SW 1271 (cell line): Measurements from ENCODE around the gene NME7.
"Not testable (repeated sequence)": the region's sequence is repeated elsewhere in the genome, so short reads cannot be mapped to it uniquely, and the experiment has no call there.

Experiments used
- DNase-seq, 2 experiments: peaks; one replicate each; lab custom pipeline; 2025; lab: John Stamatoyannopoulos, UW

The NME7 gene

DNA sequence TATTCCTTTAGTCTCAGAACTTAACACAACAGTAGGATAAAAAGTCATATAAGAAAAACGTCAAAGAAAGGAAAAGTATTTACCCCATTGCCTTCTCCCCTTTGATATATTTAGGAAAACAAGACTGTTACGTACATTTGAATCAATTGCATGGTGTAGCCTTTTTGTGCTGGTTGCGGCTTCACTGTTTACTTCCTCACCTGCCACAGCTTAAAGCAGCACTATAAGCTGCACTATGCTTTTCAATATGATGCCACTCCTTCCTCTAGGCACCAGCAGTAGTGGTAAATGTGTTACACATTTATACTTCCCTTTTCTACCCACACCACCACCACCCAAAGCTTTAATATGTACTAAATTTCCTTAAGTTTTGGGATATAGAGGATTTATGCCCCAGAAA is 150.0 kb downstream of the NME7 start:
- no peak for DNase-seq

DNA sequence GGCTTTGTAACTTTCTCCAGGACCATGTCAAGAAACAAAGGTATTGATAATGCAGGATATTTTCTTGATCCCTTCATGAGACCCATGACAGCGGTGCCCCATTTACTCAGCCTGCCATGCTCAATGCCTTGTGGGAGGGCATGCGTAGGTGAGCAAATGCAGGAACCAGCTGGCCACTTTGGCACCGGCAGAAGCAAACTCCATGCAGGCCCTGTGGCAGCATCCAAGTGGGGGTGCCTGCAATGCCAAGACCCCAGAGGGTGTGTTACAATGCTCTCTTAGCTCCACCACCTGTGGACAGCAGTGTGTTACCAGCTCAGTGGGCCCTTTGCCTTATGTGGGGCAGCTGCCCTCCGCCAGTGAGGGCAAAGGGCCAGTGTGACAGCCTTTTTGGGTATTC is 153.0 kb downstream of the NME7 start:
- DNase-seq: no peak

DNA sequence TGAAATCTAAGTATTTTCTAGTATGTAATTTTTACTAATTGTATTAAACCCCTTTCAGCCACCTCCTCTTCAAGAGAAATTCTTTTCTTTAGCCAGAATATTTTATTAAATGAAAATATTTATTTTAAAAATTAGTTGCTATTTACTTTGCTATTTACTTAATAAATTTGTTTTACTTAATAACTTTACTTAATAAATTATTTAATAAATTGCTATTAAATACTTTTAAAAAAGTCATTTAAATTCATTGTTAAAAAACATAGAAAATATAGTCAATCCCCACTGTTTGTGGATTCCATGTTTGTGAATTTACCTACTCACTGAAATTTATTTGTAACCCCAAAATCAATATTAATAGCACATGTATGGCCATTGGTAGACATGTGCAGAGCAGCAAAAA is 155.5 kb downstream of the NME7 start:
- DNase-seq: no peak

DNA sequence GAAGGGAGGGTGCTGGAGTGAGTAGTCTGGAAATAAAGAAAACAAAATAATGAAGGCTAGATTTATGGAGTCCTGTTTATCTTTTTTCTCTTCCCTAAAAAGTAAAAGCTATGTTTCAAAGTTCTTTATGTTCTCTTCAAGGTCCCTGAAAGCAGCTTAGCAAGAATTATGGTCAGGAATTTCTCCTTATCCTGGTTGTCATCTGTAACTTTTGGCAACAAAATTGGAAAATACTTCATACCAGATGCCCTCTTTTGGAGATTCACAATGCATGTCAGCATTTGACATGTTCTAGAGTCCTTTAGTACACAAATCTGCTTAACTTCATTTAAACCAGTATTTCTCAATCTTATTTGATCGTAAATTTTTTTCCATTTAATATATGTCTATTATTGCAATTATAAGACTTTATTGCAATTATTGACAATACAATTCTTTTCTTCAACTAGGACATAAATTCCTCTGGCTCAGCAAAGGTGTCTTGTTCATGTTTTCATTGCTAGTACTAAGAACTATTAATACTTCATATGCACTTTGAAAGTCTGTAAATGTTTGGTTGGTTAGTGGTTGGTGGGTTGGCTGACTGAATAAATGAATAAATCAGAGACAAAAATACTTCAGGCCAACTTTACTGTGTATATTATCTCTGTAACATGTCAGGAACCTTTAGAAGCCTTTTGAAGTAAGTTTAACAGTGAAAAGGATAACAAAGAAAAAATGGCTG is 159.6 kb downstream of the NME7 start:
- no peak for DNase-seq

DNA sequence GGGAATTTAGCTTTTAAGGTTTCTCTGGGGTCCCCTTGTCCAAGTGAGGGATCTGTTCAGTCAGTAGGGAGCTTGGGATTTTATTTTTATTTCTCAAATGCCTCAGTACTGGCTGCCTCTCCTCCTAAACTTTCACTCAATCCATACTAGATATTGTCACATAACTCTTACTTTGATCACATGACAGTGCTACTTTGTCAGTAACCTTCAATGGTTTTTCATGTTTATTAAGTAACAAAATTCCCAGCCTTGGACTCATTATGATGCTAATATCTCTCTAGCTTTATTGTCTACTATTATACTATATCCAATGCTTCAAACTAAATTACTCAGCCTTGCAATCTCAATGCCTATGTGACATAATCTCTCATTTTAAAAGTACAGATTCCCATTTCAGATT is 163.4 kb downstream of the NME7 start:
- no peak for DNase-seq

DNA sequence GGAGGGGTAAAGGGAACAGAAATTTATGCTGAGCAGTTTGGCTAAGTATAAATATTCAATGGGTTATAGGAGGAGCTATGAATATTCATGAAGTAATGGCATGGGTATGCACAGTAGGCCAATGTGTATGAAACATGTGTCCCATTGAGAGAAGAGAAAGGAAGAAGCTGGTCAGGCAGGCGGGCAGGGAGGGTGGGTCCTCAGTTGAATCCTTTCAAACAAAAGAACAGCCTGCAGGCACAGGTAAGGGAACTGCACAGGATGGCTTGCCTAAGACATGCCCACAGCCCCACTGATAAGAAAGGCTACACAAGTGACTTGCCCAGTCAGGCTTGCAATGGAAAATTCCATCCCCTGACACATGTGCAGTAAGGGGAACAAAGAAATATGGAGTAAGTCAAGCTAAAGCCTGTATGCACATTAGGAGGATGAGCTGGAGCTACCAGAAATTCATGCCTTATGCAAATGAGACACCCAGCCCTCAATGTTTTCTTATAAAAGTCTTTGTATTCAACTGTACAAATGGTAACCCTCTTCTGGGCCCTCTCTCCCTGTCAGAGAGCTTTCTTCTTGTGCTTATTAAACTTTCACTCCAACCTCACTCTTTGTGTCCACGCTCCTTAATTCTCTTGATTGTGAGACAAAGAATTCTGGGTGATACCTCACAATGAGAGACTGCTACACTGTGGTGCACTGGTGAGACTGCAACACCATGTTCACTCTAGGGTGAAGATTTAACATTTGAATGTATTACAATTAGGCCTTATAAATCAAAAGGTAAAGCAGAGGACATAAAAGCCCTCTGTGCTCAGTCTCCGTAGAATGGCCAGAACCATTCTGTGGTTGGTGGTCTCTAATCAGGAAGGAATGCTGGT is 164.6 kb downstream of the NME7 start:
- no peak for DNase-seq

DNA sequence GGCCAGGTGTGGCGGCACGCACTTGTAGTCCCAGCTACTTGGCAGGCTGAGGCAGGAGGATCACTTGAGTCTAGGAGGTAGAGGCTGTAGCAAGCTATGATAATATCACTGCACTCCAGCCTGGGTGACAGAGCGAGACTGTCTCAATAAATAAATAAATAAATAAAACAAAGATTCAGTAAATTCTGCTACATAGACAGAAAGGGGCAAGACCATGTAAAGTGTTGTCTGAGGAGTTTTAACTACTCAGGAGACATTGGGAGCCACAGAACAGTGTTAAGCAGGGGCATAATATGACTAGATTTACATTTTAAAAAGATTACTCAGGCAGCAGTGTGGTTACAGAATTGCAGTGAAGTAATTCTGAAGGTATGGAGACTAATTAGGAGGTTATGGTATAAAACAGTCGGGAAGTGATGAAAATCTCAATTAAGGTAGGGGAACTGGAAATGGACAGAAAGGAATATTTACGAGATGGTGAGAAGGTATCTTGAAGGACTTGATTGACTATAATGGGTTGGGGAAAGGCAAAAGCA is 166.4 kb downstream of the NME7 start:
- DNase-seq: no peak

DNA sequence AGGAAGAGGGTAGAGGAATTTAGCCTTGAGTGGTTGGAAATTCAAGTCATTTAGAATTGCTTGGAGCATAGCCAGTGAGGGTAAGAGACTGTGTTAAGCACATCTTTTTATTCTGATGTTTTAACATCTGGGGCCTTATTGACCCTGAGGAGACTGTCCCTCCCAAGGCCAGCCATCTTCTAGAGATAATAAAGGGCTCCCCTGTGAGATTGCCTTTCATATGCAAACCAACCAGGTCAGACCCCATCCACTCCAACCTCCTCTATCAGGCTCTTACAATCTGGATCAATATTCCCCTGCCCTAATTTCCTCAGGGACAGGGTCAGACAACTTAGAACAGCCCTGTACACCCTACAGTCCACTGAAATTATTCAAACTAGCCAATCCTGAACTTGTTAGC is 167.3 kb downstream of the NME7 start:
- DNase-seq: no peak

DNA sequence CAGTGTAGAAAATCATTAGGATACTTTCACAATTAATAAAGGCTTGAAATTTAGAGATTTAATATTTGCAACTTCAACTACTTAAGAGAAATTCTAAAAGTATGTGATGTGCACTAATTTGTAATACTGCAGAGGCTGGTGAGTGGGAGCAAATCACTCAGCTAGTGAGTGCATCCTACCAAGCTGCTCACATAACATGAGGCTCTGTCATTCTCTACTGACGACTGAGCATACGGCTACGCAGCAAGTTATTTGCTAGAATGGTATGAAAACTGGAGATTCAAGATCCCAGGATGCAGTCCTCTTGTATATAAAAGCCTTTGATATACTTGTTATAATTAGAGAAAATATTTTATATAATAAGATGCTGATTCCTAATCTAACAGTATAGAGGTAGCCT is 171.0 kb downstream of the NME7 start:
- DNase-seq: no peak

DNA sequence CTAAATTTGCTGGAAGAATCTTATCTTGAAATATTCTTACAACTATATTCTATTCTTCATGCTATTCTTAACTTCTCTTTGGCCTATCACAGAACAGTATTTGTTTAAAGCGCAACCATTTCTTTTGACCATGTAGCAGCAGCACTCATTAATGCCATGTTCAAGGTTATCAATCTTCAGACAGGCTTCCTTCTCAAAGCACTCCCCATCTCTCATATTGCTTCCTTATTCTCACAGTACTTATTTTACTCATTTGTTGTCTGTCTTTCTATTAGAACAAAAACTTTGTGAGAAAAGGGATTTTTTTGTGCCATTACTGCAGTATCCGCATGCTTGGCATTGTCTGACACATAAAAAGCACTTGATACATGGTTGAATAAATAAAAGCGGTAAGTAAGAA is 171.4 kb downstream of the NME7 start:
- no peak for DNase-seq

DNA sequence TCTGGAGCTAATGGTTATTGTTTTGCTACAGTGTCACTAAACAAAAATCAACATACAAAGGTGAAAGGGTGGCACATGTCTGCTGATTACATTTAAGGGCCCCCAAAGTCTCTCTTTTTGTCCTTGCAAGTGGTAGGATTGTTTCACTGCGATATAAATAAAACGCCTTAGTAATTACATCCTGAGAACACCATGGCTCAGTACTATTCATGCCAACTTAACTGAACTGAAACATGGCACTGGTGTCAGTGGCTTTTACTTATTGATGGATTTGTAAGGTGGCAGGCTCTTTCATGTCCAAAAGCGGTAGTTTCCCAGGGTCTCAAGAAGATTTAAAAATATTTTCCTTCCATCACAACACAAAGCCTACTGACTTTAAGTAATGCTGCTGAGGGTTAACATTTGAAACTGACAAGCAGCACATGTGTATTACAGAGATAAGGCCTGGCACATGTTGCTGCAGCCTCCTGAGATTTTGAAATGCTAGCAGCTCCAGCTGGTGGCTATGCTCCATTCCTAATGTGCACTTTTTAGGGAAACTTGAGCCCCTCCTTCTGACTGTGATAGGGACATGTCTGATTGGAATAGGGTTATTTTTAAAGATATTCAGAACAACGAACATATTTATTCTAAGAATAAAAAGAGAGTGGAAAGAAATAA is 174.3 kb downstream of the NME7 start:
- DNase-seq: no peak

DNA sequence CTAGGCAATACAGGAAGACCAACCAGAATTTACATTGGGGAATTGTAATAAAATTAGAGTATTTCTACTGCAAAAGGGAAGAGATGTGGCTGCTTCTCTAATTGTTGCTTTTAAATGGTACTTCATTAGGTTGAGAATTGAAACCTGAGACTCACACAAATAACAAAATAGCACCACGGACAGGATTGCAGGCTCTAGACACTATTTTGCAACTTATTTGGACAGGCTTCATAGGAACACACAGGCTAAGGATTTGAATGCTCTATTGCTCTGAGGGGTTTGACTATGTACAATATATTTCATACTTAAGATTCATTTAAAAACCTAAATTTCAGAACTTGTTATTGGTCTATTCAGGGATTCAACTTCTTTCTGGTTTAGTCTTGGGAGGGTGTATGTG is 181.5 kb downstream of the NME7 start:
- DNase-seq: no peak

DNA sequence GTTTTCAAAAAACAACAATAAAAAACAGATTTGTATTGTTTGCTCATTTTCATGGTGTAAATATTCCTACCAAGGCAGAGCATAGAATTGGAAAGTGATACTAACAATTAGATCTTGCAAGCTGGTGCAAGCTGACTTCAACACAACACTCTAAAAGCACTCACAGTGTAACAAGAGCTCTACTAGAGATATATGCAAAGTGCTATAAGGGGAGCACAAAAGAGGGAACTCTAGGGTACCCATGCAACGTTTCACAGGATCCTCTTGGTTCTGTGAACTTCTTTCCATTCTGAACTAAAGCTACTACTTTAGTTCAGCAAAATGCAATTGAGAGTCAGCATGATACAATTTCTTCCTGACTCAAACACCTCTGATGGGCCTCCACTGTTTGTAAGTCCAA is 182.8 kb downstream of the NME7 start:
- no peak for DNase-seq

DNA sequence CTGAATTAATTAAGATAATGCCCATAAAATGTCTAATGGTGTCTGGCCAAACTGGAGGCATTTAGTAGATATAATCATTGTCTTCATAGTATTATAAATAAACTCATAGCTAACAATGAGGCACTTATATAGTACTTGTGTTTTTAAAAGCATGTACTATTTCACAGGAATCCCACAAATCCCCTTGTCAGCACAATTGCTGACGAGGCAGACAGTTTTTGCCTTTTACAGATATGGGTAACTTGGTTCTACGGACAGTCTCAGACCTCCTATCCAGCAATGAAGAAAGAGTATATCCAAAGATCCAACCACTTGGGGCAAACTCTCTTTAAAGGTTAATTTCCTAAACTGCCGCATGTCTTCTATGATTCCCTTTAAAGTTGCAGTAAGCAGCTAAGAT is 187.4 kb downstream of the NME7 start:
- no peak for DNase-seq

DNA sequence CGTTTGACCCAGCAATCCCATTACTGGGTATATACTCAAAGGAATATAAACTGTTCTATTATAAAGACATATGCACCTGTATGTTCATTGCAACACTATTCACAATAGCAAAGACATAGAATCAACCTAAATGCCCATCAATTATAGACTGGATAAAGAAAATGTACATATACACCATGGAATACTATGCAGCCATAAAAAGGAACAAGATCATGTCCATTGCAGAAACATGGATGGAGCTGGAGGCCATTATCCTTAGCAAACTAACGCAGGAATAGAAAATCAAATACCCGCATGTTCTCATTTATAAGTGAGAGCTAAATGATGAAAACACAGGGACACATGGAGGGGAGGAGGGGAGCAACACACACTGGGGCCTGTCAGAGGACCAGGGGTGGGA is 188.2 kb downstream of the NME7 start:
- DNase-seq: not testable (repeated sequence)

DNA sequence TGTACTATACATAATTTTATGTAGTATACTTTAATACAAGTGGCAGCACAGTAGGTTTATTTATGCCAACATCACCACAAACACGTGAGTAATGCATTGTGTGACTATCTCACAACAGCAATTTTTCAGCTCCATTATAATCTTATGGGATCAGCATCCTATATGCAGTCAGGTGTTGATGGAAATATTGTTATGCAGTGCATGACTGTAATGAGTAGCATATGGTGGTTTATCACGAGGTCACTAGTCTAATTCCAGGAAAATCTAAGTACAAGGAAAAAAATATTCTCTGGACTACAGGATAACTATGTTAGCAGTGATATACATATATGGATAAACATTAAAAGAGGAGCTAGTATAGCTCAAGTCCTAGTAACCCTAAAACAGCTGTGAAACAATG is 192.1 kb downstream of the NME7 start:
- no peak for DNase-seq

DNA sequence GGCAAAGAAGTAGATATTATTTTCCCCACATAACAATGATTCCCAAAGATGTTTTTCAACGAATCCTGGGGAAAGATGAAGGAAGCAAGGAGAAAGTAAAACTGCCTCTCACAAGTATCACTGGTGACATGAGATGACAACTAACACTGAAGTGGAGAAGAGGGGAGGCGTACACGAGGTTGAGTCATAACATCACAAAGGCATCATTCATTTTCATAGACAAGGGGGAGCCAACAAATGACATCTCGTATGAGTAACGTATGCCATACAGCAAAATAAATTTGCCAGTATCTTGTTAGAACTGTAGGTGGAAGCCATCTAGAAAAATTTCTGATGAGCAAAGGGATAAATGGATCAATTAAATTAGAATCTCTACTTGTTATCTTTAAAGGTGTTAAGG is 204.5 kb downstream of the NME7 start:
- DNase-seq: no peak

DNA sequence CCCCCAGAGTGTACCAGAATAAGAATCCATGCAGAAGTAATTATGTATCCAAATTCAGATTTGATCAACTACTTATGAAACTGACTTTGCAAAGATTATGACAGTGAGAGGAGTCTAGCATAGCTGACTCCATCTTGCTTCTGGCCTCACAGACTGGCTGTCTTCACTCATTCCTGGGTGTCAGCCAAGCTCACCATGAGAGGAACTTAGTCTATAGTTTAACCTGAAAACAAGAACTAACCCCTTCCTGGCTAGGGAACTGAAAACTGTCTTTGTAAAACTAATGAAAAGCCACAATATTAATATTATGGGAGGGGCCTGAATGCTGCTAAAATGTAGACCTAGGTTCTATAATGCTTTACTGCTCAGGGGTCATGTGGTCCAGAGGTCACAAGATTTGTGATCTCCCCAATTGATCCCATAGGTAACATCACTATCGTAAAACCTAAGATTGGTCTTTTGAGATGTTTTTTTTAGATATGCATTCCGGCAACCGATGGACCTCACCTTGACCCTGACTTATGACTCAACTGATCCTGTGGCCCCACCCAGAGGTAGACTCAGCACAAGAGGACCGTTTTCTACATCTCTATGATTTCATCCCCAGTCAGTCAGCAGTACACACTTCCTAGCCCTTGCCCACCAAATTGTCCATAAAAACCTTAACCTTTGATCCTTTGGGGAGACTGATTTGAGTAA is 206.0 kb downstream of the NME7 start:
- no peak for DNase-seq

DNA sequence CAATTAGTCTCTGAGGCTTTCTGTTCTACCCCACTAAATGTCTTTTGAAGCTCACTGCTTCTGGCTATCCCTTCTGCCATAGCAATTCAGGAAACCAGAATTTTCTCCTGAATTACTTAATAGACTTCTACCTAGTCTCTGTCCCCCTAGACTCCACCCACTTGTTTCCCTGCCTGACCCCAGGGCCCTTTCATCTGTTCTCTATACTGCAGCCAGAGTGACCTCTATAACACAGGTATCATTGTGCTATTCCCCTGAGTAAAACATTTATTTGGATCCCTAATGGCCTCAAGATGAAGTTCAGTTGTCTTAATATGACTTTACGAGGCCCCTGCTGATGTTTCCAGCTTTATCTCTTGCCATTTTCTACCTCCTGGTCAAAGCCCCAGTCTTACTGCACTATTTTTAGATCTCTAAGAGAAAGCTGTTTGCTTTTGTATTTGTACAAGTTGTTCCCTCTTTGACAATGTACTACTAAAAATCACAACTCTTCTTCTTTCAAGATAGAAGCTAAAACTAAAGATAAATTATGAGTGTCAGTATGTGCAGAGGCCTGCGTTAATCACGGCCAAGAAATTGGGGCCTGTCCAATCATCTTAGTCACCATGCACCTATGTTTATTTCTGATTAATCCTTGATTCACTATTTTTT is 206.6 kb downstream of the NME7 start:
- no peak for DNase-seq

DNA sequence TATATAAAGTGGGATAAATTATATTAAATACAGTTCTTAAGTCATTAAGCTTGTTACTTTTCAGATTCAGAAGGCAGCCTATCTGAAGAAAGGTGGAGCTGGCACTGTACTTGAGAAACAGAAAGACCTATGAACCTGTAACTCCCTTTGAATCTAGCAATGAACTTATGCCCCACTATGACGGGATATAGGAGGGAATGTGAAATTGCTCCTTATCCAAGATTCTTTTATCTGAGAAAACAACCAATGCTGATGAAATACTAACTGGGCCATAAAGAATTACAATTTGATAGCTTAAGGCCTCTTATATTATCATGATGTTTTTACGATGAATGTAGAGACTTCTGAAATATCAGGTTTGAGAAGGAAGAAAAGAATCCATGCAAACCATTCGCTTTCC is 211.0 kb downstream of the NME7 start:
- no peak for DNase-seq

DNA sequence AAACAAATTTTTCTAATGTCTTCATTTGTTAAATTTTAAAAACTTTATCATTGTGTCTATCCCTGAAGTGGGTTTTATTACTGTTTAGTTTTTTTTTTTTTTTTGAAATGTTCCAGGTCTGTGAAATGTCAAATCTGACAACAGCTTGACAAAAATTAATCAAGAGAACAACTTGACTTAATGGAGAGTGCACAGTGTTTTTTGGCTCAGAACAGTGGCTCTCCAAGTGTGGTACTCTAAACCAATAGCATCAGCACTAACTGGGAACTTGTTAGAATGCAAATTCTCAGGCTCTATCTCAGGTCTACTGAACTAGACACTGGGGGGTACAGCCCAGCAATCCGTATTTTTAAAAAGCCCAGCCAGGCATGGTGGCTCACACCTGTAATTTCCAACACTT is 211.9 kb downstream of the NME7 start:
- DNase-seq: no peak
